ENCODE results near the gene HOXC5. TPM values are rescaled to one million over a fixed set of nuclear protein-coding genes. Genes with fewer than 3 reads are reported as not detected.

HOXC5 gene
- total RNA-seq, 2 donors from 2014 or later, result not detected

DNA sequence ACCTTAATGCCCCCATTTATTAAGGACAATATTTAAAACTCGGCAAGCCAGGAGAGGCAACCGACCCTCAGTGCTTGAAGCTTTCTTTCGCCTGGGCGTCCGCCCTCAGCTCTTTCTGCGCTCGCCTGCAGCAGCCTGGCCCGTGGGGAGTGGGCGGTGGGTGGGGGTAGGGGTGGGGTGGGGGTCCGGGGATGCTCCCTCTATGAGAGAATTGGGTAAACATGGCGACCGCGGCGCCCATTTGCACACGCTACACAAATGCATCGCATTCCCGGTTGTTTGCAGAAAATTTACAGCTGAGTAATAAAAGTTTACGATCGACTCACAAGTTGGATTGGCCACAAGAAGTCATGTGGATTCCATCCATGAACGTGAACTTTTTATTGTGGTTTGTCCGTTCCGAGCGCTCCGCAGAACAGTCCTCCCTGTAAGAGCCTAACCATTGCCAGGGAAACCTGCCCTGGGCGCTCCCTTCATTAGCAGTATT, 16.3 kb upstream of the HOXC5 start:
- intact Hi-C loops (cut with DNase I), result no loop called here
- DNase-seq, result no peak
- no peak for ATAC-seq

DNA sequence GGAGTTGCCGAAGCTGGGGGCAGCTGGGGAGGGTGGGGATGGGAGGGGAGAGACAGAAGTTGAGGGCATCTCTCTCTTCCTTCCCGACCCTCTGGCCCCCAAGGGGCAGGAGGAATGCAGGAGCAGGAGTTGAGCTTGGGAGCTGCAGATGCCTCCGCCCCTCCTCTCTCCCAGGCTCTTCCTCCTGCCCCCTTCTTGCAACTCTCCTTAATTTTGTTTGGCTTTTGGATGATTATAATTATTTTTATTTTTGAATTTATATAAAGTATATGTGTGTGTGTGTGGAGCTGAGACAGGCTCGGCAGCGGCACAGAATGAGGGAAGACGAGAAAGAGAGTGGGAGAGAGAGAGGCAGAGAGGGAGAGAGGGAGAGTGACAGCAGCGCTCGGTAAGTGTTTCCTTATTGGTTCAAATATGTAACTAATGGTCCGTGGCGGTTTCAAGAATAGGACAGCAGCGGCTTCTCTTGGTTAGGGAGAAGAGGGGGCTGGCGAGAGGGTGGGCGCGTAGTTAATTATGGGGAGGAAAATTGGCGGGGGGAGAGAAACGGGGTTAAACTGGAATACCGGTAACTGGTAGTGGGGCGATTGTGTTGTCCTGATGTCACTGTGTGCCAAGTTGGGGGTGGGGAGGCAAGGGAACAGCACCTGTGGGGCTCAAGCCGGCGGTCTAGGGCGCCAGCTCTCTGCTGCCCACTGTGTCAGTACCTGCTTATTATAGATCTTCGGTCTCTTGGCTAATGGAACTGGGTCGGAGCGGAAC, 15.6 kb upstream of the HOXC5 start:
- DNase-seq, result no peak
- peak; percentile 40 to 42 for ATAC-seq
- intact Hi-C loops (cut with DNase I), result no loop called here

DNA sequence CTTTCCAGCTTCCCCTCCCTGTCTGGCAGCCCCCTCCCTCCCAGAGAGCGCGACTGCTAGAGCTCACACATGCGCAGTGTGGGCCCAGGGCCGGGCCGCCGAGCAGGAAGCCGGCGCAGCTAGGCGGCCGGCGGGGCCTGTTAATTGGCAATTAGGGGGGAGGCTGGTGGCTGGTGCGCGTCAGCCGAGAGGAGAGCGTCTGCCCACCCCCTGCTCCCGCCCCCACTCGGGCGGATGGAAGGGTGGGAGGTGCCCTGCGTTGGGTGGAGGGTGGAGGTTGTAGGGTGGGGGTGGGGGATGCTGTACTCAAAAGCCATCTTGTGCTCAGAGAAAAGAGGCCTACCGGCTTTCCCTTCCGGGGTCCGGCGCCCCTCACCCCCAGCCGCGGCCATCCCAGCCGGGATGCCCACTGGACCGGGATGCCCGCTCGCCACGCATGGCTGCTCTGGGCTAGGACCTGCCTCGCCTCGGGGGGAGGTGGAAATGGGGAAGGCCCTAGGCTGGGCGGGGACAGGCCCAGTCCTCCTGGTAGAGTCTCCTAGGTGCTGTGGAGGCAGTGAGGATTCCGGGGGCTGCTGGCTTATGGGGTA, 14.9 kb upstream of the HOXC5 start:
- peak; percentile 75 for DNase-seq
- ATAC-seq, result peak; percentile 90 to 93
- intact Hi-C loops (cut with DNase I), result no loop called here

DNA sequence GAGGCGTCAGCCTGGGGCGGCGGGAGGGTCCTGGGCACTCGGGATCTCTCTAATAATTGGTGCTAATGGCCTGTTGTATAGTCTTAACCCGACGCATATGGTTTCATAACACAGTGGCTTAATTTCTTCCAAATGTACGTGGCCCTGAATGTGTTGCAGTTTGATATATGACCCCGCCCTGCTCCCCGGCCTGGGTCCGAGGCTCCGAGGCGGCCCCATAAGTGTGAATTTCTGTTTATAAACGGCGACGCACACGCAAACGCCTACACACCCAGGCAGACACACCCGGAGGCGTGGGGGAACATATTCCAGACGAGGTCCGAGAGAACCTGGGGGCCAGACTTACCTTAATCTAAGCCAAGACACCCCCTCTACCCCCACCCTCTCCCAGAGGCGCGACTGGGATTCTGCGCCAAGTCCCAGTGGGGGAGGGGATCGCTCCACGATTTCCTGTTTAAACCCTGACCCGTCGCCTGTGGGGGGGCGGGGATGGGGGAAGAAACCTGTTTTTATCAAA, 14.3 kb upstream of the HOXC5 start:
- no peak for ATAC-seq
- intact Hi-C loops (cut with DNase I), result no loop called here
- no peak for DNase-seq

DNA sequence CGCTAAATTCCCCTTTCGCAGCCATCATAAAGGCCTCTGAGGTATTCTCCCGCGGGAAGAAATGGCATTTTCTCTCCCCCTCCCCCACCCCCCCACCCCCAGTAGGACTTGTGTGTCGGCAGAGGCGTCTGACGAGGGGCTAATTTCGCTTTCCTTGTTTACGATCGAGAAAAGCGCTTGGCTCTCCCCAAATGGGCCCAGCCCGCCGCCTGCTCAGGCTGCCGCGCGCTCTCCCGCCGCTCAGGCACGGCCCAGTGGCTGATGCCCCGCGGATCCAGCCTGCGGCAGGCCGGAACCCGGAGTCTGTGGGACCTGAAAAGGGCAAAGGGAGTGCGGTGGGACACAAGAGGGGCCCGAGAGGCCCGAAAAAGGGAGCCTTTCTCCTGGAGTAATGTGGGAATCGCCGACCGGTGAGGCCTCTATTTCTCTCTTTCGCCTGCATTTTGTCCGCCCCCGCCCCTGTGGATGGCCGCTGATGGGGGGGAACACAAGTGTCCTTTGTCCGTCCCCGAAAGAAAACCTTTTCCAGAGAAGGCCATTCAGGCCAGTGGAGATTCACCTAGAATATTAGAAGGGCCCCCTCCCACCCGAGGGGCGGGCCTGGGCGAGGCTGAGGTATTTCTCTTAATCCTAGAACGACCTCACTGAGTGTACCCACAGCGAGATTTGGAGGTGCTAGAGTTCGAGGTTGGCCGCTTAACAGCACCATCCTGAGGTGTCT, 13.6 kb upstream of the HOXC5 start:
- intact Hi-C loops (cut with DNase I), result no loop called here
- ATAC-seq (no peak), DNase-seq (no peak)

DNA sequence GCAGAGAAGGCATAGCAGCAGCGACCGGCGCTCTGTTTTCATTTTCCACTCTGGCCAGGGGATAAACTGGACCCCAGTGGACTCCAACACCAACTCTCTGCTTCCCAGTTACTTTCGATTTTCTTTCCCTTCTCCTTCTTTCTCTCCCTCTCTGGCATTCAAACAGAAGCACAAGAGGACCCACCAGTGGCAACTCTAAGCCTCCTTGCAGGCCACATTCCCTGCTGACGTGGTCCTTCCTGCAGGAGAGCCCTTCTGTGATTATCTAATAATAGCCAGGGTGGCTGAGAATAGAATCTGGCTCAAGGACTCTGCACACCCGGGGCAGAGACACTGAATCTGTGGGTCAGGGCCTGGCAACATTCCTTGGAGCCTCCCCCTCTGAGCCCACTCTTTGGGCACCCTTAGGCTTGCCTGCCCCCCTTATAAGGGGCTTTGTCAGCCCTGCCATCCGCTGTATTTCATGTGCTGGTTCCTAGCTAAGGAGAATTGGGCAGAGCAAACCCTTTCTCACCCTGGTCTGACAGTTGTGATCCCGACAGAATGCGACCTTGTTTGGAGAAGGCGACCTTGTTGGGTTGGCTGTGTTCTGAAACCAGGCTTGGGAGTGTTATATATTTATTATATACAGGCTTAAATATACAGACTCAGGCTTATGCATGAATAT, 12.8 kb upstream of the HOXC5 start:
- peak; percentile 44 to 55 for ATAC-seq
- intact Hi-C loops (cut with DNase I), result no loop called here
- no peak for DNase-seq

DNA sequence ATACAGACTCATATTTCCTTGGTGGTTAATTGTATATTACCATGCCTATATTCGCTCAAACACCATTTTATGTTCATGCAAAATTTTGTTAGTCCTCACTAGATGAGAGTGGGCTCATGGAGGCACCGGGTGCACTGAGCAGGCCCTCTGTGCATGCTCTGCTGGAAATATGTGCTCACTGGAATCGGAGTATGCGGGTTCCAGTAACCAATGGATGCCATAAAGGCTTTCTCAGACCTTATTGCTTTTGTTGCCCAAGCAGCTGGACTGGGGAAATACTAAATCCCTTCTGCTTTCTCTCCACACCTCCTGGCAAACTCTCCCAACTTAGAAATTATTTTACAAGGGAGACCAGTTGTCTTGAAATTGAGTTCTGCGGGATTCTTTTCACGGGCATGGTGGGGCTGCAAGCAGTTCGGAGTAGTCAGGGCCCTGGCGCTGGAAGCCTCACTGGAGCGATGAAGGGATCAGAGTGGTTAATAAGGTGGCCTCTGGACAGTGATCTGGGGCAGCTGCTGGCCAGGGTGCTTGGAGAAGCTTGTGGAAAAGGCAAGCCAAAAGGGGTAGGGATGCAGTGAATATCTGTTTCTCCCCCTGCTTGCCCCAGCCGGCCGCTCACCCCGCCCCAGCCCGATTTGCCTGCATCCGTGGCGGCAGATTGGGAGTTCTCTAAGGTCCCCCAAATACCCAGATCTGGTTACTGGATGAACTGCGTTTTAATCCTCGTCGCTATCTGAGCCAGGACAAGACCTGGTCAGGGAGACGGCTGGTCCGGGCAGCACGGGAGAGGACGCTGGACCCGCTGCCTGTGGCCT, 12.1 kb upstream of the HOXC5 start:
- ATAC-seq, result no peak
- no peak for DNase-seq
- intact Hi-C loops (cut with DNase I), result no loop called here

DNA sequence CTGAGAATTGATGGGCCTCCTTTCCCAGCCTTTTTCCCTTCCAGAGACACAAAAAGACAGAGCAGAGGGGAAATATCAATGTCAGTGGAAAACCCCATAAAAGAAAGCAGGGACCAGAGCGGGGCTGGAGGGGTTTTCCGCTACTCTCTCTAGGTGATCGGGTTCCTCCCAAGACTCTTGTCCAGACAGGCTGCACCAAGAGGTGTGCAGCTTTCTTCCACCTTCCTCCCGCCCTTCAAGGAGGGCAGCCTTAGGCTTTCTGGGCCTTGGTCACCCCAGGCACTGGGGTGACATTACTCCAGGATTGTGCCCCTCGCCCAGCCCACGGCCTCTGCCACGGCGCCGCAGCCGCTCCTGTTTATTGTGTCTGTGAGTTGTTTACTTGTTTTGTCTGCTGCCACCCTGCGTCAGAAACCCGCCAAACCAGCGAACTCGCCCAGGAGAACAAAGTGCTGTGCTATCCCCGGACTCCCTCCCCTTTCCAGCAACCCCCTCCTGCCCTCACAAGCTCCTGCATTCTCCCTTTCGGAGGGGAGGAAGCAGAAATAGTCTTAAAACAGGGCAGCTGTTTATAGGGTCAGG, 11.3 kb upstream of the HOXC5 start:
- DNase-seq, result no peak
- intact Hi-C loops (cut with DNase I), result no loop called here
- no peak for ATAC-seq

DNA sequence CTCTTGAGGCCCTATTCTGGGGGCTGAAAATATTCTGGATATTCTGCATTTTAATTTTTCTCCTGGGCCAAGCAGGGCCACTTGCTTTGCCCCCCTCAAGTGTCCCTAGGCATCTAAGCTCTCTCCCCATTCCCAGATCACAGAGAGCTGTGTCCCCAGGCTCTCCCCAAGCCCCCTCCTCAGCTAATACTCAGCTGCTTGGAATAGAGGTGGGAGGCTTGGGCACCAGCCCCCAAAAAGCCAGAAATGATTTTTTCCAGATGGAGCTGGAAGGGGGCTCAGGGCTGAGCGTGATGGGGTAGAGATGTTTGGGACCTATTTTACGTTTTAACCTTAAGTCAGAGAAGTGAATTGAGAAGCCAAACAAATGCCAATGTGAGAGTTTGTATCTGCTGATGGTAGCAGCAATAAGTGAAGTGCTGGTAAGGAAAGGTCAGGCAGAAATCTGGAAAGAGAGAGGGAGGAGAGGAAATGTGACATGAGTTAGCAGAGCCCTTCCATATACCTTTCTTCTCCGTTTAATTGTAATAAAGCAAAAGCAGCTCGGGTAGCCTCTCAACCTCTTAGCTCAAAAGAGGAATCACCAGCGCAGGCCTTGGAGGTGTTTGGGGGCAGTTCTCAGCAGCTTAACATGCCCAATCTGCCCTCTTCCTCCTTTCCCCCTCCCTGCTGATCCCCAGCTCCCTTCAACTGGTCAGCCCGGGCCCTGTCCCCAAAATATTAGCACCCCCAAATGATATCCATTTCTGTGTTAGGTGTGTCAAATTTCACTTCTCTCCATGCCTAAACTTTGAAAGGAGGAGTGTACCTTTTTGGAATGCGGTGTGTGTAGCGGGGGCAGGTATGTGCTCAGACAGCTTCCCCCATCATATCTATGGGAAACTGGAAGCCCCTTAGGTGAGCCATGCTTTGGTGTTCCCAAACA, 9.6 kb upstream of the HOXC5 start:
- ATAC-seq (no peak), DNase-seq (no peak)
- intact Hi-C loops (cut with DNase I), result no loop called here

DNA sequence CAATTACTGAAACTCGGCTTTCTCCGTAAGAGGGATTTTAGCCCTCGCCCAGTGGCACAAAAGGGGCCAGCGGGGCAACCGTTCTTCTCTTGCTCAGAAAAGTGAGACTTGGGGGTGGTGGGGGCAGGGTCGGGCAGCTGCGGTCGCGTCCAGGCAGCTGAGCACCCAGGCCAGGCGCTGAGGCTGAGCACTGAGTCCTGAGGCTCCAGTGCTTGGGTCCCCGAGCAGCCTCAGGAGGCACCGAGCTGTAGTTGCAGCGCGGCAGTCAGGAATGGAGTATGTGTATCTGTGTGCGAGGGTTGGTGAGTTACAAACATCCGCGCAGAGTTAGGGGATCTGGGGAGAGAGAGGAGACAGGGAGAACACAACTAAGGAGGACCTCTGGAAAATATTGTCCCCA, 8.7 kb upstream of the HOXC5 start:
- intact Hi-C loops (cut with DNase I), result no loop called here
- no peak for DNase-seq
- ATAC-seq, result no peak

DNA sequence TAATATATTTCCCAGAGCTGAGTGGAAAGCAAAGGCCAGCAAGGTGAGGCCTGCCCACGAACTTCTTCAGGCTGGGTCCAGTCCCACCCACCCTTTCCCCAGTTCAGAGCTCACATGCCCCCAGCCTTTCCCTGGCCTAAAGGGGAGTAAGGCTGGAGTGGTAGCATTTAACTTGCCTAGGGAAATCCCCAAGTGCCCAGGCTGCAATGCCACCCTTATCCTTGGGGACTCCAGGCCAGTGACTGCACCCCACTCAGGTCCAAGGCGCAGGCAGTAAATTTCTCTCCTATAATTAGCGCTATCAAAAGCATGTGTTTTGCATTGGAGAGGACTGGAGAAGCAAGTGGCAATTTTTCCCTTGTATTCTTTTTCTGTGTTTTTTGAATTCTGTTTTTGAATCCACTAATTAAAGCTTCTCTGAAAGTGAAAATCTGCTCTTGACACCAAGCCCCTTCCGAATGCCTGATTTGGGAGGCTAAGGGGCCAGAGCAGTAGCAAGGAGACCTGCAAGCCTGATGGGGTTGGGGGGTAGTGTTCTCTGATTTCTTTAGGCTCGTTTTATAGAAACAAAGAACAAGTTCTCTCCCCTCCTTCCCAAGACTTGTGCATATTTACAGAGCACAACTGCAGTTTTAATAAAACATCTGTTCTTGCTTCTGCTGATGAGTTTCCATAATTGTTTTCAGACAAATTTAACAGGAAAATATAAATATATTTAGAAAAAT, 8.1 kb upstream of the HOXC5 start:
- DNase-seq (no peak), ATAC-seq (no peak)
- intact Hi-C loops (cut with DNase I), result no loop called here

DNA sequence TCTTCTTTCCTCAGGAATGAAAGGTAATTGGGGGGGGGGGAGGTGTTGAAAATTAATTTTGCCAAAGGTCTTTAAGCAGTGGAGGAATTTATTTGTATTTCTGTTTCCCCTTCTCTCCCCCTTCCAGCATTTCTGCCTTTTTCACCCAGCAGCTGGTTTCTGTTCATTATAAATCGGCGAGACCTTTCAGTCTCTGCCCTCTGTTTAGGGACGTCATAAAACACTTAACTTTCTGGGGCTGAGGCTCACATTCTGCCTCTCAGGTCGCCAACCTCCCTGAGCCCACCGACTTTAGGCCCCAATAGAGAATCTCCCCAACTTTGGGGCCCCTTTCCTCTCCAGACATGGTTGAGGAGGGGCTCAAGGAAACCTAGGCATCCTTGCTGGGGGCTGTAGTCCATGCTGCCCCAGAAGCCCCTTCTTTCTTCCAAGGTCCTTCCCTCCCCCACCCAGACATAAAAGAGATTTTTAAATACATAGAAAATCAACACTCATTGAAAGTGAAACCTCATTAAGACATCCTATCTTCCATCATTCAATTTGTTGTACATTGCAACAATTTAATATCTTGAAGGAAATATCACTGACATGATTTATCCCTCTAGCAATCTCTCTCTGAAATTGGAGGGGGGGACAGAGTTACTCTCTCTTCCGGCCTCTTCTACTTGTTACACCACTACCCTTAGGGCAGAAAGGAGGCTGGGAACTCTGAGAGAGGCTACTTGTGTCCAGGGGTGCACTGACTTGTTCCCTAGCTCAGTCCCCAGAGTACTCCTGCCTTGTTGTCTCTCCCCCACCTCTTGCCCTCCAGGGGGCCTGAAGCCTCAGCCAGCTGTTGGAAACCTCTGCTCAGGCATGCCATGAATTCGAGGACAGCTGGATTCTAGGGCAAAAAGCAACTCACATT, 7.1 kb upstream of the HOXC5 start:
- no peak for DNase-seq
- no peak for ATAC-seq
- intact Hi-C loops (cut with DNase I), result no loop called here

DNA sequence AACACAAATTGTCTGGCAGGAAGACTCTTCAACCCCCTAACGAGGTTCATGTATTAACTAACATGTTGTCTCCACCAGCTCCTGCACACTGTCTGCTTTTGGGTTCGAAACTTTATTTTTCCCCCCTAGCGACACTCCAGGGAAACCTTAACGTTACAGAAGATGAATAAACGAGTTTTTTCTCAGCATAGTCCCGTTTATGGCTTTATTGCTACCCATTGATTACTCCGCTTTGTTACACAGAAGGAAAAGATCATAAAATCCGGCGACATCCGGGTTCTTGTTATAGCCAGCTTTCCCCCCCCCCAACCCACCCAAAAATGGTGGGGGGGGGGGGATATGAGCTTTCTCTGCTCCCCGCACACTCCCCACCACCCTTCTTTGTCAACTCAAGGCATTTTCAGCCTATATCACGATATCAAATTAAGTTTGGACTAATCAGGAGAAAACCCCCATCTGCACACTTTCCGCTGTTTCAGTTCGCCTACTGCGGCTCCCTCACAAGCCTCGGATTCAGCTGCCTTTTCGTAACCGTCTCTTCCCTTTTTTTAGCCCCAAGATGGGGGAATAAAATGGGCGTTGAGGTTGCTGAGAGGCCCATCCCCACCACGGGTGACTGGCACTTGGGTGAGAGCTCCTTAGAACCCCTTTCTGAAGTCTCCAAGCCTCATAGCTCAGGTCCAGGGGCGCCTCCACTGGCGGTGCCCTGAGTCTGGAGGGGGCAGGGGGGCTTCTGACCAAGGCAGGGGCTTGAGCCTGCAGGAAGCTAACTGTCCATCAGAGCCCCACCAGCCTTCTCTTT, 6.0 kb upstream of the HOXC5 start:
- ATAC-seq, result no peak
- DNase-seq, result no peak
- intact Hi-C loops (cut with DNase I), result no loop called here

DNA sequence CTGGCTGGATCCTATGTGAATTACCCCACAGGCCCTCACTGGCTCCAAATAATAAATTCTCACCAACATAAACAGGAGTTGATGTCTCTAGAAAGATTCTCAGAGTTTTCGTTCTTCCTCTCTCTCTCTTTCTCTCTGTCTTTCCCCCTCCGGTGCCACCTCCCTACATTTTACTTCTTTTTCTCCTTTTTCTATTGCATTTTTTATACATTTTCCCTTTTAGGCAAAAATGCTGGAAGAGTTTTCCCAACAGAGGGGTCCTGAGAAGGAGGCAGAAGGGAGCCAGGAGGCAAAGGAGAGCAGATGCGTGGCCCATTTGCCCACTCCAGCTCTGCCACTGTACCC, 5.4 kb upstream of the HOXC5 start:
- ATAC-seq (no peak), DNase-seq (no peak)
- intact Hi-C loops (cut with DNase I), result no loop called here

Measured in left cardiac atrium (tissue), 4 donors.